ENCODE results near the gene ZNF639. TPM values are rescaled to one million over a fixed set of nuclear protein-coding genes. Genes with fewer than 3 reads are reported as not detected.

The ZNF639 gene
- total and polyA plus RNA-seq, 8 donors, result 15.7 to 66.1 (median 30.4) TPM

- Histone ChIP-seq H3K36me3 (no peaks in the 10 kb centered on the region), H3K9me3 (no peaks in the 10 kb centered on the region), H3K27ac (no peak overlapping the region), H3K4me1 (no peaks in the 10 kb centered on the region), H3K4me3 (no peak overlapping the region), H3K27me3 (peaks cover 0 to 5% (median 0%) of the 10 kb centered on the region in 3 donors)
- WGBS, 5 donors, result 73 to 91% (median 85%) methylated on average over 3 of the region's 3 CpGs
- TF ChIP-seq POLR2A (IDR thresholded peaks at IDR 0.05), result no peak
- TF ChIP-seq EP300 (IDR thresholded peaks at IDR 0.05), result no peak
- TF ChIP-seq, protein P1, sequence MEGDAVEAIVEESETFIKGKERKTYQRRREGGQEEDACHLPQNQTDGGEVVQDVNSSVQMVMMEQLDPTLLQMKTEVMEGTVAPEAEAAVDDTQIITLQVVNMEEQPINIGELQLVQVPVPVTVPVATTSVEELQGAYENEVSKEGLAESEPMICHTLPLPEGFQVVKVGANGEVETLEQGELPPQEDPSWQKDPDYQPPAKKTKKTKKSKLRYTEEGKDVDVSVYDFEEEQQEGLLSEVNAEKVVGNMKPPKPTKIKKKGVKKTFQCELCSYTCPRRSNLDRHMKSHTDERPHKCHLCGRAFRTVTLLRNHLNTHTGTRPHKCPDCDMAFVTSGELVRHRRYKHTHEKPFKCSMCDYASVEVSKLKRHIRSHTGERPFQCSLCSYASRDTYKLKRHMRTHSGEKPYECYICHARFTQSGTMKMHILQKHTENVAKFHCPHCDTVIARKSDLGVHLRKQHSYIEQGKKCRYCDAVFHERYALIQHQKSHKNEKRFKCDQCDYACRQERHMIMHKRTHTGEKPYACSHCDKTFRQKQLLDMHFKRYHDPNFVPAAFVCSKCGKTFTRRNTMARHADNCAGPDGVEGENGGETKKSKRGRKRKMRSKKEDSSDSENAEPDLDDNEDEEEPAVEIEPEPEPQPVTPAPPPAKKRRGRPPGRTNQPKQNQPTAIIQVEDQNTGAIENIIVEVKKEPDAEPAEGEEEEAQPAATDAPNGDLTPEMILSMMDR (IDR thresholded peaks at IDR 0.05), result no peak
- TF ChIP-seq POLR2AphosphoS5 (IDR thresholded peaks at IDR 0.05), result no peak
- no peak for DNase-seq
- intact Hi-C loops (cut with DNase I; ENCODE audit: low total_unique reads), result no loop called here
Observed at GRCh38 chr3:179276743-179277142, 46.1 kb upstream of the ZNF639 start.

DNA sequence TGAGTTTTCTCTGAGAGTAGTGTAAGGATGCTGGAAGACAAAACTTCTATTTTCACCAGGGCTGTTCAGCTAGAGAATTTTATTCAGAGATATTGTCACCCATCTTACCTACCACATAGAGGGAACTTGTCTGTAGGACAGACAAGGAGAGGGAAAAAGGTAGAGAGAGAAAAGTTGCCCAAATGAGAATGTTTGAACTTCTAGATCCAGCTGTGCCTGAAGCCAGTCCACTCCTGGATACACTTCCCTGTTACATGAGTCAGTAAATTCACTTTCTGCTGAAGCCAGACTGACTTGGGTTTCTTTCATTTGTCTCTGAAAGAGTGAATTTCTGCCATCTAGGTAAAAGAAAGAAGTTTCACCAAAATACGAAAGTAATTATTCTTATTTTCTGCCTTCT, 44.7 kb upstream of the ZNF639 start:
- 93 to 100% (median 98%) methylated on average over 1 of the region's 1 CpG for WGBS, 5 donors
- Histone ChIP-seq H3K9me3 (no peaks in the 10 kb centered on the region), H3K4me1 (no peaks in the 10 kb centered on the region), H3K4me3 (no peak overlapping the region), H3K36me3 (no peaks in the 10 kb centered on the region), H3K27ac (no peak overlapping the region), H3K27me3 (peaks cover 0 to 5% (median 0%) of the 10 kb centered on the region in 3 donors)
- TF ChIP-seq, protein P1 (IDR thresholded peaks at IDR 0.05), result no peak
- TF ChIP-seq POLR2AphosphoS5 (IDR thresholded peaks at IDR 0.05), result no peak
- TF ChIP-seq EP300 (IDR thresholded peaks at IDR 0.05), result no peak
- TF ChIP-seq POLR2A (IDR thresholded peaks at IDR 0.05), result no peak
- no peak for DNase-seq
- intact Hi-C loops (cut with DNase I; ENCODE audit: low total_unique reads), result no loop called here

- Histone ChIP-seq H3K27ac (no peak overlapping the region), H3K9me3 (no peaks in the 10 kb centered on the region), H3K27me3 (peaks cover 0 to 5% (median 0%) of the 10 kb centered on the region in 3 donors), H3K4me1 (no peaks in the 10 kb centered on the region), H3K4me3 (no peak overlapping the region), H3K36me3 (no peaks in the 10 kb centered on the region)
- intact Hi-C loops (cut with DNase I; ENCODE audit: low total_unique reads), result no loop called here
- TF ChIP-seq, protein P1 (IDR thresholded peaks at IDR 0.05), result no peak
- TF ChIP-seq EP300 (IDR thresholded peaks at IDR 0.05) (no peak), POLR2AphosphoS5 (IDR thresholded peaks at IDR 0.05) (no peak), POLR2A (IDR thresholded peaks at IDR 0.05) (no peak)
- whole genome bisulfite sequencing, 5 donors, result 60 to 71% (median 67%) methylated on average over 4 of the region's 4 CpGs
- DNase-seq, result no peak
Observed at GRCh38 chr3:179278932-179279693, 43.7 kb upstream of the ZNF639 start.

DNA sequence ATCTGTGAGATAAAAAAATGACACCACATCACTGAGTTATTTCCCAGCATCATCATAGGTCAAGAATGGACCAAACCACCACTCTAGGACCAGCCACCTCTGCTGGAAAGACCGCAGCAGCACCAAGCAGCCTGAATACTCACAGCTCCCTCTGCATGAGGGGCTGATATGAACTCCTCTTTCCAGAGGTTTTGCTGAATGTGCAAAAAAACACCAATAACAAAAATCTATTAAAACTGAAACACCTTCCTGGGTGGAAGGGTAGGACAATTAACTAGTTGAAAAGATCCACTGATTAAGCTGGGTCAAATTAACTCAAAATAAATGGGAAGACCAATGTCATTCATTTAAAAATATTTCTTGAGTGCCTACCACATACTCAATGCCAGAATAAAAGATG, 43.0 kb upstream of the ZNF639 start:
- DNase-seq, result no peak
- Histone ChIP-seq H3K4me1 (no peaks in the 10 kb centered on the region), H3K27ac (no peak overlapping the region), H3K36me3 (no peaks in the 10 kb centered on the region), H3K9me3 (no peaks in the 10 kb centered on the region), H3K27me3 (peaks cover 0 to 5% (median 0%) of the 10 kb centered on the region in 3 donors), H3K4me3 (no peak overlapping the region)
- 81 to 91% (median 89%) methylated on average over 1 of the region's 1 CpG for WGBS, 5 donors
- TF ChIP-seq POLR2AphosphoS5 (IDR thresholded peaks at IDR 0.05) (no peak), EP300 (IDR thresholded peaks at IDR 0.05) (no peak)
- TF ChIP-seq, protein P1 (IDR thresholded peaks at IDR 0.05), result no peak
- intact Hi-C loops (cut with DNase I; ENCODE audit: low total_unique reads), result no loop called here
